HuH-7.5 (cell line): ENCODE measurements around the gene NPC1.
"Not testable (repeated sequence)": the region's sequence is repeated elsewhere in the genome, so short reads cannot be mapped to it uniquely, and the experiment has no call there.

ENCODE experiments used
- DNase-seq: peaks from one replicate; pipeline ENCODE4 v3.0.0; 2011; ENCODE audit warnings: low spot score

The NPC1 gene

DNA sequence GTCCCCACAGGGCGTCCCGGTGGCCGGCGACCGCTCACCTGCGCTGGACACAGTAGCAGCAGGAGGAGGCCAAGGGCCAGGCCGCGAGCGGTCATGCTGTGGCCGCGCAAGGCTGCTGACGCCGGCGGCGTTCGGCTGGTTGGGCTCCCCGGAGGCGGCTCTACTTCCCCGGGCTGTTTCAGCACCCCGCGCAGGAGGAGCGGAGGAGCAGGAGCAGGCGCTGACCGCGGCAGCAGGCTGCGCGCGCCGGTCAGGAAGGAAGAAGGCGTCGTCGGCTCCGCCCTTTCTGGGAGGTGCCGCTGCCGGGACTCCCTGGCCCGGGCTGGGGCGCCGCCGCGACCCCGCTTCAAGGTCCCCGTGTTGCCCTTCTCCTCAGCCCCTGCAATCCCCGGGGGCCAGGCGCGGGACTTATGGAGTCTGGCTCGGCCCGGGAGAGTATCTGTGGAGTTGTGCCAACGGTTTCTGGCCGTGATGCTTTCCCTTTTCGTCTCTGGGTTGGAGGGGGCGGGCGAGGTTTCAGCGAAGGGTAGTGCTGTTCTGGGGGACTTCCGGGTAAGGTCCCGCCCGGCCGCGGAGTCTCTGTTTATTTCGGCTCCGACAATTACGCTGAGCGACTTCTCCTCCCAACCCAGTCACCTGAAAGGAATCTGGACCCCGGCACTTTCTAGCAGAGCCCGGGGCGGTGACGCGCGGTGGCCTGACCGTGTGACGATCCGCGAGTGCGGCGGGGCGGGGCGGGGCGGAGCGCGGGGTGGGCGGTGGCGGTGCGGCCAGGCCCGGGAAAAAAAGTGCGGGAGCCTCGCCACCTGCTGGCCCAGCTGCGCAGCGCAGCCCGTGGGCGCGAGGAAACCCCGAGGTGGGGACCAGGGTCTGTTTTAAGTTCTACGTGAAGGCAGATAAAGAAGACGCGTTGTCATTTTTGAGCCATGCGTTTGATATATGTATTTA, at the start of gene NPC1:
TSS of gene NPC1 (minus strand) at position 258 of the 948 bp plus-strand sequence. CDS start at position 95, 163 bp downstream.
- DNase-seq, result peak; percentile 78

DNA sequence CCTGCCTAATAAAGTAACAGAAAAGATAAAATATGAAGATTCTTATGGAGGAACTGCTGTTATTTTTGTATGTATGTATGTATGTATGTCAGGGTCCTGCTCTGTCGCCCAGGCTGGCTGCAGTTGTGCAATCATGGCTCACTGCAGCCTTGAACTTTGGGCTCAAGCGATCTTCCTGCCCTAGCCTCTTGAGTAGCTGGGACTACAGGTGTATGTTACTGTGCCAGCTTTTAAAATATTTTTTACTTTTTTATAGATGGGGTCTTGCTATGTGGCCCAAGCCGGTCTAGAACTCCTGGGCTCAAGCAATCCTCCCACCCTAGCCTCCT, 49.7 kb upstream of the NPC1 start:
- DNase-seq, result no peak

DNA sequence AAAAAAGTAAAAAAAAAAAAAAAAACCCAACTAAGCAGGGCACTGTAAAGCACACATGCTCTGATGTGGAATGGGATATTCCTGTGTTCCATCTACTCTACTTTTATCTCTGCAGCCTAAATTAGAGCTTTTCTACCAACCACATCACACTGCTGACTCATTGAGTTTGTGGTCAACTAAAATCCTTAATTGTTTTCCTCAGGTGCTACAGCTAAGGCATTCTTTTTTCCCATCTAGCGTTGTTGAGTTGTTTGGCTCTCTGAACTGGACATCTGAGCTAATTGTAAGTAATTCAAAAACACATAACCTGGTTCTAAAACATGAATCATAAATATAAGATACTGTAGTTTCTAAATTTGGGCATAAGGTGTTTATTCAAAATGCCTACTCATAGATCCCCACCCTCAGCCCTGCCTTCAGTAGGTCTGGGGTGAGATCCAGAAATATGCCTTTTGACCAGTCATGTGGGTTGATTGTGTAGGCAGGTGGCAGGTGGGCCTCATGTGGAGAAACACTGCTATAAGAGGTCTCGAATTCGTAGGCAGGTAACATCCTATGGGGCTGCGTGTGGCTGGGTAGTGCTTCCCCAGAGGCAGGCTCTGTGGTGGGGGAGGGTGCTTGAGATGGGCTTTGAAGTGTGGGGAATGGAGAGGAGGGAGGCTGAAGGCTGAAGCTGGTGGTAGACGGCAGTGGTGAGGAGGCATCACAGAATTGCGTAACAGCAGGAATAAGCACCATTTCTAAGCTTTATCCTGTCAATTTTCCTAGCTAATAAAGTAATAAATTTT, 49.2 kb upstream of the NPC1 start:
- DNase-seq, result no peak

DNA sequence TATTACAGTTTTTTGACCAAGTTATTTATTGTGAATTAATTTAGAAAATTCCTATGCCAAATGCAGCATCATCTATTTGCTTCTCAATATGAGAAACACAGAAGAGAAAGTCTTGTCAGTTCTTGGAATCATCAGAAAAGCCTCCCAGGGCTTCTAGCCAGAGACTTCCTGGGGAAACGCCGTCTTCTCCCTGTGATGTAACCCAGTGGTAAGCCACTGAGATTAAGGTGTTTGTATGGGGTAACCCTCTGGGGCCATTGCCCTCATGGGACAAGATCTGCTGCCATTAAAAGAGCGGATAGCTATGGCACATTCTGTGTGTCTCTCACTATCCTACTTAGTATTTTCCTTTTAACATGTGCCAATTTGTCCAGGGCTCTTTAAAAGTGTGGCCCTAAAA, 48.4 kb upstream of the NPC1 start:
- DNase-seq, result no peak

DNA sequence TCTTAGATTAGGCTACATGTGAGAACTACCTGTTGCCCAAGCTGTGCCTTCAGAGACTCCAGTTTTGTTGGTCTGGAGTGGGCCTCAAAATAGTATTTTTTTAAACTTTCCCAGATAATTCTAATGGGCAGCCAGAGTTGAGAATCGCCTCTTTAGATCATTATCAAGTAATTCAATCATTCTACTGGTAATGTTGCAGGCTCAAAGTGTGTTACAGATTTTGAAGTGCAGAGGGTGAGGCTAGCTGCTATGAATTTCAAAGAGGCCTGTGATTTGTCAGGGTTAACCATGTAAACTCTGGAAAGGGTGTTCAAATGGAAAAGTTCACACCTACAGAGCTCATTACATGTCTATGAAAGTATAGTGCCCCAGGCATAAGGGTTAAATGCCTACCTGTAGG, 46.3 kb upstream of the NPC1 start:
- no peak for DNase-seq

DNA sequence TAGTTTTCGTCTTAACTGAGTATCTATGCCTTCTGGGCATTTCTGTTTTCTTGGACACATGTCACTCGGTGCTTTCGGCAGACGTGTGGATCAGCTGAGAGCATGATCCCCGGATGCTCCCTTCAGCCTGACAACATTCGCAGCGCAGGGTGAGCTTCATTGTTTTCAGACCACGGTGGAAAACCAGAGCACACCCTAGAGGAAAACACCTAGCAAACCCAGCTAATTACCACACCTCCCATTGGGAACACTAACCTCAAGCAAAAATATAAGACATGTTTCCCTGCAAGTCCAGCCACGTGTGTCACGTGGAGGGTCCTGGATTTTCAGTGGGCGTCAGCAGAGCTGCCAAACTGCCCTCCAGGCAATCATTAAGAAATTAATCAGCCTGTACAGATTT, 45.4 kb upstream of the NPC1 start:
- DNase-seq, result no peak

DNA sequence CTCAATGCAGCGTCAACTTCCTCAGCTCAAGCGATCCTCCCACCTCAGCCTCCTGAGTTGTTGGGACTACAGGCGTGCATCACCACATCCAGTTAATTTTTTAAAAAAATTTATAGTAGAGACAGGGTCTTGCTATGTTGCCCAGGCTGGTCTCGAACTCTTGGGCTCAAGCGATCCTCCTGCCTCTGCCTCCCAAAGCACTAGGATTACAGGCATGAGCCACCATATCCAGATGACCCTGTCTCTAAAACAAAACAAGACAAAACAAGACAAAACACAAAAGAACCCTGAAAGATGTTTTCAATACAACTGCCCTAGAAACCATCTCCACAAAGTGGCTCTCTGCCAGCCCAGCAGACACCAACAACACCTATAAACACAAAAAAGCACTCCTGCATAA, 45.0 kb upstream of the NPC1 start:
- DNase-seq, result no peak

DNA sequence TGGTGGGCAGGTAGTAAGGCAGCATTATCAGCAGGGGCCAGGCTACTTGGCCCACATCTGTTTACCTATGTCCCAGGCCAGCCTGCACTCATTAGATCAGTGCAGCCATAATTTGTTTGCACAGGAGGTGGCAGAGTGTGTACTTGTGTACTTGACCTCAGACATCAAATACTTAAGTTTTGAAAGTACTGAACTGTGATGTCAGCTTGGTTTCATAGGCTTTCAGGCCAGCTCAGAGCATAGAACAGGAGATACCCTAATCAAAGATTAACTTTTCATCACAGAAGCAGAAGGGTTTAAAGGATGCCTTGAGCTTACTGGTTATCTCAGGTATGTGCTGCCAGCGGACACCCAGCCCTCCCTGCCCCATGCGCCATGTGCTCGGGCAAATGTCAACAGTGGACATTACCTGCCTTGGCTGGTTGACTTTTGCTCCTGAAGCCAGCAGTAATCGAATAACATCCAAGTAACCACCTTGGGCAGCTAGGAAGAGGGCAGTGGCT, 43.2 kb upstream of the NPC1 start:
- DNase-seq, result peak; percentile 45

DNA sequence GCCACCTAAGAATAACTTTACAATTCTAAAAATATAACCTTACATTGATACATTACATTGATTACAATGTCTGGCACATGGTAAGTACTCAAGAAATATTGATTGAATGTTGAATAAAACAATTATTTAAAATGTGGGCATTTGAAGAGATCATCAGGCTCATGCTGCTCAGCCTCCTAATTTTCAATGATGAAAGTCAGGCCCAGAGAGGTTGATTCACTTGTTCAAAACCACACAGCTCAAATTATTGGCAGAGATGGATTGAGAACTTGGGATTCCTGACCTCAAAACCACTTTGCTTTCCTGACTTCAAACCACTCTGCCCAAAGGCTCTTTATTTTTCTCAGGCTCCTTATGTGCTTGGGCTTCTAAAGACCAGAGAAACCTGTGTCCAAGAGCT, 41.7 kb upstream of the NPC1 start:
- DNase-seq, result no peak

DNA sequence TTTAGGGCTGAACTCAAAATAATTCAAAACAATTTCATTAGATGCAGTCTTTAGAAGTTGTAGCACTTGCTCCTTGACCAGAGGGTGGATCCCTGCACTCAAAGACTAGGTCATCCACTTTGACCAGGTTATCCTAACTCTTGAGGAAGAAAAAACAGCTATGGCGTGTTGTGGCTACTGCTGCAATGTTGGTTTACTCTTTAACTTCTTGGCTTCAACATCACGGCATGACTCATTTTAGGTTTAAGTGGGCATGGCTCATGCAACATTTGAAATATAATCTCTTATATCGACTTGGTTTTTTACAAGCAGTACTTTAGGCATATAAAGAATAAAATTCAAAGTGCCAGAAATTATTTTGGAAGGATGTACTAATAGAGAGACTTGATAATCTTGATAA, 41.0 kb upstream of the NPC1 start:
- no peak for DNase-seq

DNA sequence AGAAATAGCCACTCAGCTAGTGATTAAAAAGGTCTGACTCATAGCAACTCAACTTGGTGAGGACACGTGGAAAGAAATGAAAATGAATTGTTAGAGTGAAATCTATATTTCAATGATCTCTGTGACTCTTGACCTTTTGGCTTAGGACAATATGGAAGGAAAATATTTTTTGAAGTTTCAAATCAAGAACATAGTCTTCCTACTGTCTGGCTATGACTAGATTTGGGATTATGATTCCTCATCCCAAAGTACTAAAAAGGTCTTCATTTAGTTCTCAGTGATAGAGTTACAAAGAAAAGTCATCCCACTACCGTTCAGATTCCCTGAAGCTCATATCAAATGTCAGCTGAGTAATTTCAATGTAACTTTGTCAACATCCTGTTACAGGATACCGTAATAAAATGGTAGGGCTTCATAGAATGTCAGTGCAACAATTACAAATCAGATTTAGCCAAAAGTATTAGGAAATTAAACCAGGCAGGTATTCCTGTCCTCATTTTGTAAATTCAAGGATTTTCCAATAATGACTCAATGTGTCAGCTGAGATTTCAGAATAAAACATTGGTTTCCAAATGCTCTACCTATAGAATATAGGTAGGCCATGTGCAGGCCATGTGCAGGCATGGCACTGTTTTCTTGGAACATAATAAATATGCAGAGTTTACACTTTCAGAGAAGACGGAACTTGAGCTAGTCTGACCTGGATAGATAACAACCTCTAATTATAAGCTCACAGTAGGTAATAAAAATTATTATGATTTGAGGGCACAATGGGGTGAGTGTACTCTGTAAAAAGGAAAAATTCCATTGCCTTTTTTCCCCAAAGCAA, 40.4 kb upstream of the NPC1 start:
- DNase-seq, result no peak

DNA sequence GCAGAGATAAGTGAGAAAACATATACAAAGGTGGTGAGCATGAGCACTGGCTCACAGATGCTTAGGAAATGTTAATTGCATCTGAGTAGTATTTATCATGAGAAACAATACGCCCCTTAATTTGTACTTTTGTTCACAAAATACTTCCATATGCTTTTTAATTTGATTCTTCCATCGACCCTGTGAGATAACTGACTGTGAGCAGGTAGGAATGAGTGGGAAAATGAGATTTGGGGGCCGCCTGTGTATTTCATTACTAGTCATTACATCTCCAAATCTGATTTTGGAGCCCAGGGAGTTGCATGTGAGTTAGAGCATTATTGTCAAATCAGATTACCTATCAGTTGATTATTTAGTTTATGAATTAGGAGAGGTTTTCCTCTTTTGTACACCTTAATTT, 36.7 kb upstream of the NPC1 start:
- no peak for DNase-seq

DNA sequence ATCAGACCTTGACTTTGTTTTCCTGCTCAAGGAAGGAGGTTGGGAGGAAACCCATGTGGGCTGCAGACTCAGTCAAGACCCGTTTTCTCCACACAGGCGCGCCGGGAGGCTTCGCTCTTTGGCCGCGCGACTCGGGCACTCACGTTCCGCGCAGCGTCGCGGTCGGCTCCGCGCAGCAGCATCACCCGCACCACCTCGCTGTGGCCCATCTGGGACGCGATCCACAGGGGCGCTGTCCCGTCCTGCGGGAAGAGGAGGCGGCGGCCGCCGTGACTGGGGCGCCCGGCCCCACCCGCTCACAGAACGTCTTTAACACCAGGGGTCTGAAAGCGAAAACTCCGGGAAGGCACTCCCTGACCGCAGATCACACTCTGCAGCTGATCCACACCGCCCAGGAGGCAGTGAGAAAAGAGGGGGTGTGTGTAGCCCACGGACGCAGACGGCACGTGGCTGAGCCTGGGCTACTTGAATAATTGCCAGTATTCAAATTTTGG, 33.1 kb upstream of the NPC1 start:
- DNase-seq, result no peak

DNA sequence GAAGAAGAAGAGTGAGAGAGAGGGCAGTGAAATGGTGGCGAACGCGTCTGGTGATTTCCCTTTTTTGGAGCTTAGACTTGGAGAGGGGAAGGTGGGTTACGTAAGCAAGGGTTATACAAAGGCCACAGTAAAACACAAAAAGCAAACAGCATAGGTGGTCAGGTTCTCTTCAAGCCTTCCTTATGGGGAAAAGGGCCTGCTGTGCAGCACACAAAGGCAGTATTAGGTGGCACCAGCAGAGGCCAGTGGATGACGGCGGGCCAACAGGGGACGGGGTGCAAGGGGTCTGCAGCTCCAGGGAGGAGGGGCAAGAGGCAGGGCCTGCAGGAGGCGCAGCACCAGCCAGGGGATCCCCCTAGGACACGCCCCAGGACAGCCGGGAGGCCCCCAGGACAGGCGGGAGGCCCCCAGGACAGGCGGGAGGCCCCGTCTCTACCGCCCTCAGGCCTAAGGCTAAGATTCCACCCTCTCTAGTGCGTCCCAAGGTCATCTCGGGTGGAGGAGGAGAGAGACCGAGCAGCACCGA, 32.6 kb upstream of the NPC1 start:
- DNase-seq, result peak; percentile 22

DNA sequence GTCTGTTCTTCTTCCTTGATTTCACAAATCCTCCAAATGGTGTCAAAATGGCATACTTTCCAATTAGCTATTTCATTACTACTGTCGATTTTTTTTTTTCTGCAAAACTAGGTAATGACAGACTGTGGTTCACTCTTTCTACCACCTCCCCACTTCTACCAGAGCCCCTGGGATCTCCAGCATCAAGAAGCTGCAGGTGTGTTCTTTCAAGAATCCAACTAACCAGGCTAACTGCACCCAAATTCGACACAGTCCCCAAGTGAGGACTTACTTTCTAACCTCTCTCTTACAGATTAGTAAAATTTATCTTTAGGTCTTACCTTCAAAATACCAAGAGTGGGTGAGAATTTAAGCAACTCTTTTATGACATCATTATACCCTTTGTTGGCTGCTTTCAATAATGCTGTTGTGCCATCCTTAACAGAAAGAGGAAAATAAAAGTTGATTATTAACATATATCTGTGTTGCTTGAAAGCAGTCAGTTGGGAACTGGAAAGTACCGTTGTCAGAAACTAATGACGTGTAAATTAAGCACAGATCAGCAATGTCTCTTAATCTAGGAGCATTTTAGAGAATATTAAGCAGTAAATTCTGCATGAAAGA, 31.2 kb upstream of the NPC1 start:
- DNase-seq, result no peak

DNA sequence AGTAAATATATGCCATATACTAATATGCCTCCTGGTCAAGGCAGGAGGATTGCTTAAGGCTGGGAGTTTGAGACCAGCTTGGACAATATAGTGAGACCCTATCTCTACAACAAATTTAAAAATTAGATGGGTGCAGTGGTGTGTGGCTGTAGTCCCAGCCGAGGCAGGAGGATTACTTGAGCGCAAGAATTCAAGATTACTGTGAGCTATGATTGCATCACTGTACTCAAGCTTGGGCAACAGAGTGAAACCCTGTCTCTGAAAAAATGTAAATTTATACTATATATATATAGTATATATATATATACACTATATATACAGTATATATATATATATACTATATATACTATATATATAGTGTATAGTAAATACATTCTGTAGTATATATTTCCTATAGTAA, 30.0 kb upstream of the NPC1 start:
- DNase-seq, result no peak

DNA sequence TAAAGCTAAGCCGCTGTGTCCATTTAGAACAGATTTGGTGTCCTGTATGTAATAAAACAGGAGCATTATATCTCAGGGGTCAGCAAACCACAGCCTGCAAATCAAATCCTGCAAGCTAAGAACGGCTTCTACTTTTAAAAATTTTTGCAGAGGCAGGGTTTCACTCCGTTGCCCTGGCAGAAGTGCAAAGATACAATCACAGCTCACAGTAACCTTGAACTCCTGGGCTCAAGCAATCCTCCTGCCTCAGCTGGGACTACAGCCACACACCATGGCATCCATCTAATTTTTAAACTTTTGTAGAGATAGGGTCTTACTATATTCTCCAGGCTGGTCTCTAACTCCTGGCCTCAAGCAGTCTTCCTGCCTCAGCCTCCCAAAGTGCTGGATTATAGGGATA, 28.6 kb upstream of the NPC1 start:
- no peak for DNase-seq

DNA sequence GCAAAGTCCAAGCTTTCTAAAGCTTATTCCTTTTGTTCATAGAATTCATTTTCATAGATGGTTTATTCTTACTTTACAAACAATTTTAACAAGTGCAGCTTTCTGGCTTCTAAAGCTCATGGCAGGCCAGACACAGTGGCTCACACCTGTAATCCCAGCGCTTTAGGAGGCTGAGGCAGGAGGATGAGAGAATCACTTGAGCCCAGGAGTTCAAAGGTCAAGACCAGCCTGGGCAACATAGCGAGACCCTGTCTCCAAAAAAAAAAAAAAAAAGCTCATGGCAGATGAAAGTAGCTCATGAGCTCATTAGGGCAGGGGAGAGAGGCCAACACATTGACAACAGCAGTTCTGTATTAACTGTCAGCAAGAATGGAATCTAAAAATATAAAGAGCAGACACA, 28.1 kb upstream of the NPC1 start:
- DNase-seq, result no peak

DNA sequence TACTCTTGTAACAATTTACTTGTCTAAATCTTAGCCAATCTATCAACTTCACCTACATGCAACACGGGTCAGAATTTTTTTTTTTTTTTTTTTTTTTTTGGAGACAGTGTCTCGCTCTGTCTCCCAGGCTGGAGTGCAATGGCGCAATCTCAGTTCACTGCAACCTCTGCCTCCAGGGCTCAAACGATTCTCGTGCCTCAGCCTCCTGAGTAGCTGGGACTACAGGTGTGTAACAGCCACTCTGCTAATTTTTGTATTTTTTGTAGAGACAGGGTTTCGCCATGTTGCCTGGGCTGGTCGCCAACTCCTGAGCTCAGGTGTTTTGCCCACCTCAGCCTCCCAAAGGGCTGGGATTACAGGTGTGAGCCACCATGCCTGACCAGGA, 26.8 kb upstream of the NPC1 start:
- not testable (repeated sequence) for DNase-seq

DNA sequence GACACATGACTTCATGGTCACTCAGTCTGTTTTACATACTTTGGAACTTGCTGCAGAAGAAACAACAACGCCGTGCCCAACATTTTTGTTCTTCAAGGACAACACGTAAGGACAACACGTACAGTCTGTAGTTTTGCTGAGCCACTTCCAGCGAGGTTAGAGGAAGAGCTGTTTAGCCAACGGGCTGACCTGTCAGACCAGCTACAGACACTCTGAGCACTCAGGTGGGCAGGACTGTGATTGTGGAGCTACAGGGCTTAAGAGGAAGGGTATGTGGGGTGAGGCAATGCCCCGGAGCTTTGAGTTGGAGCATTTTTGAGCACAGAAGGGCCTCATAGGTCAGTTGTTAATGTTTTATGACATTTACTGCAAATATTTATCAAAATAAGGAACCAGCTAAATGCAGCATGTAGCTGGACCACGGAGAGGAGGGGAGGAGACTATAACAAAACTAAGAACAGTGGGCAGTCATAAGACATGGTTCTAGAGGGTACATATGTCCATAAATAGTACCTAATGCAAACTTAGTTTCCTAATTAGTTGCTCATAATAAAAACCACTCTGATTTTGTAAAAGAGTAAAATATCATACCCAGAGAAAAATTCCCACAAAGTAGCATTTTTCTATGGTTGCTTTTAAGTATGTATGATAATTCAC, 26.3 kb upstream of the NPC1 start:
- no peak for DNase-seq
